Osteoblast (primary cell): Measurements from ENCODE around the gene VDAC1. TPM values are rescaled to one million over a fixed set of nuclear protein-coding genes. Genes with fewer than 3 reads are reported as not detected.
"Not testable (repeated sequence)": the region's sequence is repeated elsewhere in the genome, so short reads cannot be mapped to it uniquely, and the experiment has no call there.

Experiments
- DNase-seq: peaks from one replicate; pipeline ENCODE4 v3.0.0; 2011; ENCODE audit warnings: low spot score, mixed read lengths; ENCODE audit not compliant: insufficient read length; ENCODE audit errors: missing footprints
- H2AFZ ChIP-seq: 2 replicates; pipeline ENCODE4 v1.6.0; 2011; ENCODE audit warnings: mild to moderate bottlenecking, low read length
- H3K27ac ChIP-seq: 2 replicates; pipeline ENCODE4 v1.5.1; 2011; ENCODE audit warnings: mild to moderate bottlenecking, low read depth, low read length, moderate library complexity
- H3K27me3 ChIP-seq: 2 replicates; pipeline ENCODE4 v1.6.0; 2012; ENCODE audit warnings: mild to moderate bottlenecking, control low read depth, inconsistent platforms, low read length, moderate library complexity; ENCODE audit not compliant: insufficient read depth
- H3K36me3 ChIP-seq: 2 replicates; pipeline ENCODE4 v1.5.1; 2011; ENCODE audit warnings: mild to moderate bottlenecking, low read length, control low read depth, moderate library complexity; ENCODE audit not compliant: insufficient read depth
- H3K4me1 ChIP-seq: 2 replicates; pipeline ENCODE4 v1.5.1; 2011; ENCODE audit warnings: mild to moderate bottlenecking, low read length, control low read depth, moderate library complexity; ENCODE audit not compliant: insufficient read depth
- H3K4me2 ChIP-seq: 2 replicates; pipeline ENCODE4 v1.6.0; 2011; ENCODE audit warnings: mild to moderate bottlenecking, low read length; ENCODE audit not compliant: insufficient read depth
- H3K4me3 ChIP-seq: fragments of 200-600 bp; sonication (generic); 3 replicates; pipeline ENCODE4 v1.5.1; 2012; ENCODE audit warnings: mild to moderate bottlenecking, low read length, inconsistent platforms; ENCODE audit not compliant: insufficient read depth
- H3K79me2 ChIP-seq: 2 replicates; pipeline ENCODE4 v1.6.0; 2012; ENCODE audit warnings: mild to moderate bottlenecking, low read length, control low read depth, inconsistent platforms; ENCODE audit not compliant: insufficient read depth
- H3K9me3 ChIP-seq: 2 replicates; pipeline ENCODE4 v1.5.1; 2011; ENCODE audit warnings: low read depth, low read length, control low read depth
- H4K20me1 ChIP-seq: 2 replicates; pipeline ENCODE4 v1.6.0; 2012; ENCODE audit warnings: mild to moderate bottlenecking, low read length, control low read depth; ENCODE audit not compliant: insufficient read depth
- CTCF ChIP-seq: IDR thresholded peaks from 2 replicates; pipeline ENCODE4 v1.5.1; 2011; ENCODE audit warnings: mild to moderate bottlenecking, low read depth, low read length, moderate library complexity; ENCODE audit errors: extremely low read depth
- total RNA-seq: library from RNA; depleted of rRNA; stranded (reverse); fragments of >200 nt; gene quantifications from 2 replicates; pipeline ENCODE4 v1.2.3, GENCODE V29; 2012

VDAC1 gene
- total RNA-seq, 1 donor = 264 TPM

- H4K20me1 ChIP-seq = peaks cover 27% of the 10 kb centered on the region
- no peaks in the 10 kb centered on the region for H3K27me3 ChIP-seq
- peaks cover 60% of the 10 kb centered on the region for H3K79me2 ChIP-seq
- H3K9me3 ChIP-seq = no peaks in the 10 kb centered on the region
- DNase-seq = no peak
- H3K27ac ChIP-seq = no peak overlapping the region
- H2AFZ ChIP-seq = no peak overlapping the region
- no peak overlapping the region for H3K4me3 ChIP-seq
- peaks cover 39% of the 10 kb centered on the region for H3K36me3 ChIP-seq
- peaks cover 13% of the 10 kb centered on the region for H3K4me1 ChIP-seq
- no peak for TF ChIP-seq CTCF
- H3K4me2 ChIP-seq = no peak overlapping the region
Observed at GRCh38 chr5:133959643-133960042, 45.1 kb downstream of the VDAC1 start.

- Histone ChIP-seq H3K27me3 (no peaks in the 10 kb centered on the region), H3K4me1 (peaks cover 17% of the 10 kb centered on the region), H3K4me3 (no peak overlapping the region), H3K9me3 (no peaks in the 10 kb centered on the region), H3K27ac (no peak overlapping the region), H3K36me3 (peaks cover 43% of the 10 kb centered on the region), H2AFZ (no peak overlapping the region), H3K79me2 (peaks cover 46% of the 10 kb centered on the region), H3K4me2 (no peak overlapping the region), H4K20me1 (peaks cover 18% of the 10 kb centered on the region)
- TF ChIP-seq CTCF = no peak
- DNase-seq = no peak
Observed at GRCh38 chr5:133957591-133957990, 47.2 kb downstream of the VDAC1 start.

GRCh38 chr5:133957080-133957479 is 47.7 kb downstream of the VDAC1 start:
- H3K36me3 ChIP-seq = peaks cover 43% of the 10 kb centered on the region

GRCh38 chr5:133956196-133956595 is 48.6 kb downstream of the VDAC1 start:
- H3K4me1 ChIP-seq = peaks cover 16% of the 10 kb centered on the region
- peaks cover 43% of the 10 kb centered on the region for H3K36me3 ChIP-seq
- DNase-seq = not testable (repeated sequence)

More at GRCh38 chr5:133957080-133957479, 47.7 kb downstream of the VDAC1 start:
- H3K79me2 ChIP-seq = peaks cover 41% of the 10 kb centered on the region
- no peak overlapping the region for H3K4me3 ChIP-seq
- no peak overlapping the region for H3K27ac ChIP-seq
- no peaks in the 10 kb centered on the region for H3K27me3 ChIP-seq
- peaks cover 17% of the 10 kb centered on the region for H3K4me1 ChIP-seq
- peaks cover 13% of the 10 kb centered on the region for H4K20me1 ChIP-seq
- no peak for TF ChIP-seq CTCF
- H3K9me3 ChIP-seq = no peaks in the 10 kb centered on the region
- no peak for DNase-seq
- no peak overlapping the region for H3K4me2 ChIP-seq
- no peak overlapping the region for H2AFZ ChIP-seq

More at GRCh38 chr5:133956196-133956595, 48.6 kb downstream of the VDAC1 start:
- H3K4me2 ChIP-seq, H3K4me3 ChIP-seq, H3K27ac ChIP-seq, H3K9me3 ChIP-seq, H3K27me3 ChIP-seq, H2AFZ ChIP-seq: not testable (repeated sequence)
- Histone ChIP-seq H3K79me2 (peaks cover 34% of the 10 kb centered on the region), H4K20me1 (peaks cover 13% of the 10 kb centered on the region)
